ENCODE measurements around the gene SLC35A3. TPM values are rescaled to one million over a fixed set of nuclear protein-coding genes. Genes with fewer than 3 reads are reported as not detected.
"Not testable (repeated sequence)": the region's sequence is repeated elsewhere in the genome, so short reads cannot be mapped to it uniquely, and the experiment has no call there.

The SLC35A3 gene
- polyA plus RNA-seq, 6 donors from 2014 or later: 5.1 to 17.4 (median 12.0) TPM

GRCh38 chr1:100019220-100019619 is 49.4 kb downstream of the SLC35A3 start:
- Mint-ChIP-seq H3K9me3 (no peaks in the 10 kb centered on the region), H3K4me1 (no peaks in the 10 kb centered on the region), H3K36me3 (peaks cover 0 to 10% of the 10 kb centered on the region in 2 donors), H3K27me3 (no peaks in the 10 kb centered on the region), H3K27ac (peak overlapping the region in 1 of 6 donors; percentile 36), H3K4me3 (no peak overlapping the region)
- ATAC-seq (ENCODE audit: low read depth in 2 of 2) (no peak), DNase-seq (no peak)

GRCh38 chr1:100023482-100023881 is 53.7 kb downstream of the SLC35A3 start:
- DNase-seq (no peak), ATAC-seq (ENCODE audit: low read depth in 2 of 2) (no peak)
- no peak overlapping the region for H3K4me3 Mint-ChIP-seq
- H3K36me3 Mint-ChIP-seq: peaks cover 0 to 6% of the 10 kb centered on the region in 2 donors
- no peaks in the 10 kb centered on the region for H3K9me3 Mint-ChIP-seq
- no peak overlapping the region for H3K27ac Mint-ChIP-seq
- no peaks in the 10 kb centered on the region for H3K4me1 Mint-ChIP-seq
- no peaks in the 10 kb centered on the region for H3K27me3 Mint-ChIP-seq

GRCh38 chr1:100027212-100027611 is 57.4 kb downstream of the SLC35A3 start:
- no peaks in the 10 kb centered on the region for H3K9me3 Mint-ChIP-seq
- no peaks in the 10 kb centered on the region for H3K27me3 Mint-ChIP-seq
- H3K36me3 Mint-ChIP-seq: no peaks in the 10 kb centered on the region
- H3K4me1 Mint-ChIP-seq: no peaks in the 10 kb centered on the region
- no peak overlapping the region for H3K4me3 Mint-ChIP-seq
- ATAC-seq (ENCODE audit: low read depth in 2 of 2): no peak
- no peak for DNase-seq
- H3K27ac Mint-ChIP-seq: peak overlapping the region in 2 of 6 donors; percentile 21 to 23

- Mint-ChIP-seq H3K27ac (peak overlapping the region in 2 of 6 donors; percentile 20 to 57), H3K27me3 (no peaks in the 10 kb centered on the region), H3K4me3 (no peak overlapping the region), H3K36me3 (no peaks in the 10 kb centered on the region), H3K9me3 (no peaks in the 10 kb centered on the region), H3K4me1 (no peaks in the 10 kb centered on the region)
- ATAC-seq (ENCODE audit: low read depth in 2 of 2) (no peak), DNase-seq (no peak)
Measured at GRCh38 chr1:100028765-100029164, 59.0 kb downstream of the SLC35A3 start.

- no peak for ATAC-seq (ENCODE audit: low read depth in 2 of 2)
- Mint-ChIP-seq H3K36me3 (peaks cover 0 to 7% of the 10 kb centered on the region in 2 donors), H3K9me3 (no peaks in the 10 kb centered on the region), H3K4me1 (peaks cover 14 to 29% (median 24%) of the 10 kb centered on the region in 3 donors), H3K27ac (peak overlapping the region in 3 of 6 donors; percentile 4 to 46 (median 5)), H3K4me3 (peak overlapping the region in 1 of 8 donors; percentile 37), H3K27me3 (no peaks in the 10 kb centered on the region)
- no peak for DNase-seq
Measured at GRCh38 chr1:100034470-100034869, 64.7 kb downstream of the SLC35A3 start.

- Mint-ChIP-seq H3K36me3 (peaks cover 0 to 7% of the 10 kb centered on the region in 2 donors), H3K9me3 (no peaks in the 10 kb centered on the region), H3K27me3 (no peaks in the 10 kb centered on the region), H3K4me3 (peak overlapping the region in 1 of 8 donors; percentile 37), H3K4me1 (peaks cover 14 to 36% (median 24%) of the 10 kb centered on the region in 3 donors), H3K27ac (peak overlapping the region in 2 of 6 donors; percentile 4 to 73)
- ATAC-seq (ENCODE audit: low read depth in 2 of 2): no peak
- DNase-seq: no peak
Measured at GRCh38 chr1:100035214-100035613, 65.4 kb downstream of the SLC35A3 start.

- Mint-ChIP-seq H3K36me3 (peaks cover 0 to 7% of the 10 kb centered on the region in 2 donors), H3K4me1 (peaks cover 18 to 51% (median 34%) of the 10 kb centered on the region in 3 donors), H3K27me3 (no peaks in the 10 kb centered on the region), H3K9me3 (no peaks in the 10 kb centered on the region), H3K27ac (peak overlapping the region; percentile 99 to 100 (median 99)), H3K4me3 (peak overlapping the region; percentile 94 to 100 (median 97))
- ATAC-seq (ENCODE audit: low read depth in 2 of 2) (peak; percentile 0 to 1), DNase-seq (no peak)
Measured at GRCh38 chr1:100036718-100037655, 67.2 kb downstream of the SLC35A3 start.

- H3K27ac Mint-ChIP-seq: peak overlapping the region; percentile 99 to 100 (median 99)
- H3K4me3 Mint-ChIP-seq: peak overlapping the region; percentile 94 to 100 (median 97)
- peaks cover 0 to 7% of the 10 kb centered on the region in 2 donors for H3K36me3 Mint-ChIP-seq
- ATAC-seq (ENCODE audit: low read depth in 2 of 2): no peak
- peaks cover 18 to 57% (median 40%) of the 10 kb centered on the region in 3 donors for H3K4me1 Mint-ChIP-seq
- H3K27me3 Mint-ChIP-seq: no peaks in the 10 kb centered on the region
- H3K9me3 Mint-ChIP-seq: no peaks in the 10 kb centered on the region
- no peak for DNase-seq
Measured at GRCh38 chr1:100037656-100037926, 67.8 kb downstream of the SLC35A3 start.

- DNase-seq (peak; percentile 89), ATAC-seq (ENCODE audit: low read depth in 2 of 2) (peak; percentile 90)
- peaks cover 0 to 7% of the 10 kb centered on the region in 2 donors for H3K36me3 Mint-ChIP-seq
- H3K4me1 Mint-ChIP-seq: peaks cover 22 to 62% (median 45%) of the 10 kb centered on the region in 3 donors
- peak overlapping the region; percentile 99 to 100 (median 99) for H3K27ac Mint-ChIP-seq
- H3K27me3 Mint-ChIP-seq: no peaks in the 10 kb centered on the region
- no peaks in the 10 kb centered on the region for H3K9me3 Mint-ChIP-seq
- peak overlapping the region; percentile 94 to 100 (median 97) for H3K4me3 Mint-ChIP-seq
Measured at GRCh38 chr1:100037927-100038659, 68.3 kb downstream of the SLC35A3 start.

- DNase-seq (peak; percentile 70), ATAC-seq (ENCODE audit: low read depth in 2 of 2) (peak; percentile 49 to 50)
- peak overlapping the region; percentile 89 to 100 (median 97) for H3K4me3 Mint-ChIP-seq
- no peaks in the 10 kb centered on the region for H3K9me3 Mint-ChIP-seq
- H3K4me1 Mint-ChIP-seq: peaks cover 26 to 66% (median 51%) of the 10 kb centered on the region in 3 donors
- peak overlapping the region; percentile 99 to 100 (median 99) for H3K27ac Mint-ChIP-seq
- peaks cover 0 to 7% of the 10 kb centered on the region in 2 donors for H3K36me3 Mint-ChIP-seq
- H3K27me3 Mint-ChIP-seq: no peaks in the 10 kb centered on the region
Measured at GRCh38 chr1:100038660-100039287, 69.0 kb downstream of the SLC35A3 start.

GRCh38 chr1:100039591-100039990 is 69.8 kb downstream of the SLC35A3 start:
- no peak for ATAC-seq (ENCODE audit: low read depth in 2 of 2)
- H3K36me3 Mint-ChIP-seq: peaks cover 0 to 7% of the 10 kb centered on the region in 2 donors
- peaks cover 0 to 2% (median 0%) of the 10 kb centered on the region in 7 donors for H3K9me3 Mint-ChIP-seq
- DNase-seq: no peak
- peak overlapping the region; percentile 99 to 100 (median 99) for H3K27ac Mint-ChIP-seq
- no peaks in the 10 kb centered on the region for H3K27me3 Mint-ChIP-seq
- peak overlapping the region; percentile 89 to 100 (median 97) for H3K4me3 Mint-ChIP-seq
- H3K4me1 Mint-ChIP-seq: peaks cover 32 to 75% (median 59%) of the 10 kb centered on the region in 3 donors

- Mint-ChIP-seq H3K27me3 (no peaks in the 10 kb centered on the region), H3K36me3 (peaks cover 0 to 5% of the 10 kb centered on the region in 2 donors), H3K4me1 (peaks cover 49 to 82% (median 81%) of the 10 kb centered on the region in 3 donors), H3K27ac (peak overlapping the region in 4 of 6 donors; percentile 2 to 78 (median 38)), H3K4me3 (peak overlapping the region in 2 of 8 donors; percentile 37 to 62), H3K9me3 (peaks cover 0 to 4% (median 0%) of the 10 kb centered on the region in 7 donors)
- ATAC-seq (ENCODE audit: low read depth in 2 of 2) (no peak), DNase-seq (no peak)
Measured at GRCh38 chr1:100045206-100045605, 75.4 kb downstream of the SLC35A3 start.

- peak overlapping the region; percentile 76 to 97 (median 90) for H3K27ac Mint-ChIP-seq
- H3K4me1 Mint-ChIP-seq: peaks cover 45 to 71% (median 64%) of the 10 kb centered on the region in 3 donors
- not testable (repeated sequence) for H3K36me3 Mint-ChIP-seq; ATAC-seq (ENCODE audit: low read depth in 2 of 2); DNase-seq; H3K9me3 Mint-ChIP-seq; H3K27me3 Mint-ChIP-seq
- H3K4me3 Mint-ChIP-seq: peak overlapping the region; percentile 22 to 79 (median 70)
Measured at GRCh38 chr1:100047235-100047708, 77.5 kb downstream of the SLC35A3 start.

All from naive B cell (primary cell).